Progenitor cell of endocrine pancreas (in vitro differentiated cells): ENCODE data around the gene SGCA. TPM values are rescaled to one million over a fixed set of nuclear protein-coding genes. Genes with fewer than 3 reads are reported as not detected.

Experiments used
- DNase-seq: peaks from one replicate; pipeline ENCODE4 v3.0.0; 2021; ENCODE audit warnings: low spot score; ENCODE audit not compliant: unreplicated experiment
- H3K27ac Mint-ChIP-seq: 2 replicates; pipeline ENCODE4 v1.8.0; 2021; ENCODE audit warnings: mild to moderate bottlenecking, moderate library complexity, mixed read lengths
- H3K27me3 Mint-ChIP-seq: 2 replicates; pipeline ENCODE4 v1.8.0; 2021; ENCODE audit warnings: mixed read lengths
- H3K36me3 Mint-ChIP-seq: 2 replicates; pipeline ENCODE4 v1.8.0; 2022; ENCODE audit warnings: mixed read lengths; ENCODE audit not compliant: insufficient read depth
- H3K4me1 Mint-ChIP-seq: 2 replicates; pipeline ENCODE4 v1.8.0; 2021; ENCODE audit warnings: low read depth, mixed read lengths
- H3K4me3 Mint-ChIP-seq: 2 replicates; pipeline ENCODE4 v1.8.0; 2021; ENCODE audit warnings: low read depth, mild to moderate bottlenecking, moderate library complexity, mixed read lengths
- H3K9me3 Mint-ChIP-seq: 2 replicates; pipeline ENCODE4 v1.8.0; 2021; ENCODE audit warnings: low read depth, mixed read lengths
- total RNA-seq: library from RNA; stranded (reverse); gene quantifications from 2 replicates; pipeline ENCODE4 v1.2.1, GENCODE V29; 2021
- TF ChIP-seq, protein P1 (sequence below): fragments of 200-600 bp; sonication (generic); IDR thresholded peaks from one replicate; pipeline ENCODE4 v1.5.0; 2021; ENCODE audit warnings: antibody characterized with exemption, mild to moderate bottlenecking; ENCODE audit not compliant: unreplicated experiment

The SGCA gene
- total RNA-seq, 1 donor from 2014 or later = not detected

DNA sequence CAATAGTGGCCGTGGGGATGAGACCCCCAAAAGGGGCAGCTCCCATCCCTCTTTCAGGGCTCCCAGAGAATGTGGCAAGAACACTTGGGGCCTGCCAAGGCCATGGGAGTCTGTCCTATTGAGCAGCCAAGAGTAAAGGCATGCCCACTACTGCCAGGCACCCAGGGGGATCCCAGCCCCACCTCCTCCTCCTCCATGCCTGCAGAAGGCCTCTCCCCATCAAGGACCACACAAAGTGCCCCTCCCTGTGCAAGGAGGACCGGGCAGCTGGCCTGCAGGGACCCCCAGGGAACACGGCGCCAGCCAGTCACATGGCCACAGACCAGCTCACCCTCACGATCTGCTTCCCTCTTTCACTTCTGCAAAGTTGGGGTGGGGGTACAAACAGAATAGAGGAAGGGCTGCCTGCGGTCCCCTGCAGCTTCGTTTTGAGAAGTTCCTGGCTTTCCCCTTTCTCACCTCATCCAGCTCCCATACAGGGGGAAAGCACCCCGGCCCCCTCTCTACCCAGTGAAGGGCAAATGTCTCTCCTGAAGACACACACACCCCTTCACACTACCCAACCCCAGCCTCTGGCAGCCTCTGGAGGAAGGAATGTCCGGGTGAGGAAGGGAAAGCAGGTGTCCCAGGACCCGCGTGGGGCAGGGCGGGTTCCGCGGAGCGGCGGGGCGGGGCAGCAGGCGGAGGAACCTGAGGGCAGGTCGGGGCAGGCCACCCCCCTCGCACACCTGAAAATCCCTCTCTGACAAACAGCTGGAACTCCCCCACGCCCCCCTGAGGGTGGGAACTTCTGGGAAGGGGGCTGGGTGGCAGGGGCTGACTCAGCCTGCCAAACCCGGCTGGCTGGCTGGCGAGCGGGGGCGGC, 17.3 kb upstream of the SGCA start:
- Mint-ChIP-seq H3K4me1 (peaks cover 17% of the 10 kb centered on the region), H3K27ac (no peak overlapping the region), H3K27me3 (no peaks in the 10 kb centered on the region), H3K4me3 (peak overlapping the region; percentile 66), H3K9me3 (no peaks in the 10 kb centered on the region), H3K36me3 (peaks cover 3% of the 10 kb centered on the region)
- TF ChIP-seq, protein P1, sequence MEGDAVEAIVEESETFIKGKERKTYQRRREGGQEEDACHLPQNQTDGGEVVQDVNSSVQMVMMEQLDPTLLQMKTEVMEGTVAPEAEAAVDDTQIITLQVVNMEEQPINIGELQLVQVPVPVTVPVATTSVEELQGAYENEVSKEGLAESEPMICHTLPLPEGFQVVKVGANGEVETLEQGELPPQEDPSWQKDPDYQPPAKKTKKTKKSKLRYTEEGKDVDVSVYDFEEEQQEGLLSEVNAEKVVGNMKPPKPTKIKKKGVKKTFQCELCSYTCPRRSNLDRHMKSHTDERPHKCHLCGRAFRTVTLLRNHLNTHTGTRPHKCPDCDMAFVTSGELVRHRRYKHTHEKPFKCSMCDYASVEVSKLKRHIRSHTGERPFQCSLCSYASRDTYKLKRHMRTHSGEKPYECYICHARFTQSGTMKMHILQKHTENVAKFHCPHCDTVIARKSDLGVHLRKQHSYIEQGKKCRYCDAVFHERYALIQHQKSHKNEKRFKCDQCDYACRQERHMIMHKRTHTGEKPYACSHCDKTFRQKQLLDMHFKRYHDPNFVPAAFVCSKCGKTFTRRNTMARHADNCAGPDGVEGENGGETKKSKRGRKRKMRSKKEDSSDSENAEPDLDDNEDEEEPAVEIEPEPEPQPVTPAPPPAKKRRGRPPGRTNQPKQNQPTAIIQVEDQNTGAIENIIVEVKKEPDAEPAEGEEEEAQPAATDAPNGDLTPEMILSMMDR = peak; percentile 20
- no peak for DNase-seq

DNA sequence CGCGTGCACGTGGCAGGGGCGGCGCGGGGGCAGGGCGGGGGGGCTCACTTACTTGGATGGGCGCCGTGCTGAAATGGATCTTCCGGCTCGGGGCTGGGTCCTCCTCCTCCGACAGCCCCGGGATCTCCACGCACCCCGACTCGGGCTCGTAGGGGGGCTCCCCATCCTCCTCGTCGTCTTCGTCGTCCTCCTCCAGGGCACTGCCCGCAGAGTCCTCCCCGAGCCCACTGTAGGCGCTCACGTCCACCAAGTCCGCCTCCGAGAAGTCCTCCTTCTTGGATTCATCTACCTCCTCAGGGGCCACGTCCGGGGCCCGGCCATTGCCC, 16.8 kb upstream of the SGCA start:
- Mint-ChIP-seq H3K9me3 (no peaks in the 10 kb centered on the region), H3K4me1 (peaks cover 17% of the 10 kb centered on the region), H3K27me3 (no peaks in the 10 kb centered on the region), H3K27ac (no peak overlapping the region), H3K4me3 (peak overlapping the region; percentile 73), H3K36me3 (peaks cover 3% of the 10 kb centered on the region)
- TF ChIP-seq, protein P1 = no peak
- DNase-seq = no peak

DNA sequence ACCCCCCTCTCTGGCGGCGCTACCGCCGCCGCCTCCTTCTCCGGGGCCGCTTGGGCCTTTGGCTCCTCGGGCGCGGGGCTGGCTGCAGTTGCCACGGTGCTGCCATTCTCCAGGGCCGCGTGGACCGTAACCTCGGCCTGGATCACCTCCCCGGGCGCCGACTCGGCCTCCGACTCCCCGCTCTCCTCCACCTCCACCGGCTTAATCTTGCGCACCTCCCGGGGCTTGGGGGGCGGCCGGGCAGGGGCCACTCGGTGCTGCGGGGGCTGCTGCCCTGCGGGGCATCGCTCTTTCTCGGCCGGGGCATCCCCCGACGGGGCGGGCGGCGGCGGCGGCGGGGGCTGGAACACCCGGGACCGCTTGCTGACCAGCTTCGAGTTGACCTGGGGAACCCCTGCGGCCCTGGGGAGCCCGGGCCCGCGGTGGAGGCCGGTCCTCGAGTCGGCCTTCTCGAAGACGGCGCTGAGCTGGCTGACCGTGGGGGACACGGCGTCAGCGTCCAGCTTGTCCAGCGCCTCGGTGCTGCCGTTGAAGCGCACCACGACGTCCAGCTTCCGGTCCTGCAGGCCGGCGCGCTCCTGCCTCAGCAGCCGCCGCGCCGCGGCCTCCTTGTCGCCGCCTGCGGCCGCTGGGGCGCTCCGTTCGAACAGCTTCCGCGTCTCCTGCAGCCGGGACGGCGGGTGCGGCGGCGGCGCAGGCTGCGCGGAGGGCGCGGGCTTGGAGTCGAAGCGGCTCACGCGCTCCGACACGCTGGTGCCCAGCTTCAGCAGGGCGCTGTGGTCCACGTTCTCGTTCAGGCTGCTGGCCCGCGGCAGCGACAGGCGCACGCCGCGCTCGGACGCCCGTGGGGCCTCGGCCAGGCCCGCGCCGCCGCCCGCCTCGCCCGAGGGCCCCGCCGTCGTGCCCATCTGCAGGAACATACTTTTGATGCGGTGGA, 16.1 kb upstream of the SGCA start:
- Mint-ChIP-seq H3K4me1 (peaks cover 17% of the 10 kb centered on the region), H3K27ac (no peak overlapping the region), H3K36me3 (no peaks in the 10 kb centered on the region), H3K9me3 (no peaks in the 10 kb centered on the region), H3K4me3 (peak overlapping the region; percentile 73), H3K27me3 (no peaks in the 10 kb centered on the region)
- TF ChIP-seq, protein P1 = no peak
- DNase-seq = peak; percentile 52

DNA sequence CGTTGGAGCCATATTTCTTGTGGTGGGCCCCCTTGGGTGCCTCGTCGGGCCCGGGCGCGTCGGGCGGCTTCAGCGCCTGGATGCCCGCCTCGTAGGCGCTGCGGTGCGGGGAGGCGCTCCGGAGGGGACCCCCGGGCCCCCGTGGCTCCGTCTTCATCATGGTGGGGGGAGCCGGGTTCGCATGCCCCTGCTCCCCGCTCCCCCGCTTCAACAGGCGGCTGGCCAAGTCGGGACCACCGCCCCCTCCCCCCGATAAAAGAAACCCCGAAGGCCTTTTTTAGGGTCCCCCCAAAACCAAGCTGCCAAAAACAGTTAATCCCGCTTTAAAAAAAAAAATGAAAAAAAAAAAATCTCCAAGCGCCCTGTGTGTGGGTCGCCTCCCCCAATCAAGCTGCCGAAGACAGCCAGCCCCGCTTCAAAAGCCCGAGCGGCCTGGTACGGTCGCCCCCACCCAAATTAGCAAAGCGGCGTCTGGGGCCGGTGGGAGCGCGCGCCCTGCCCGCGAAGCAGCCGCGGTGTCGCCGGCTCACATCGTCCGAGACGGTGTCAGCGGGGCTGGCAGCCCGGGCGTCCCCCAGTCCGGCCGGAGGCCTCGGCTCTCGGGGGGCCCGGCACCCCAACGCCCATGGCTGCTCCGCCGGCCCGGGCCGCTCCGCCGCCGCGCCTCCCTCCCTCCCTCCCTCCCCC, 15.3 kb upstream of the SGCA start, which contains the start of gene PPP1R9B:
PPP1R9B (minus strand) TSS at position 324 of the 687 bp plus-strand sequence; CDS start at position 160, 164 bp downstream.
- Mint-ChIP-seq H3K27me3 (no peaks in the 10 kb centered on the region), H3K9me3 (no peaks in the 10 kb centered on the region), H3K4me3 (peak within 1 kb of the TSS; percentile 75), H3K27ac (peak within 1 kb of the TSS; percentile 33), H3K36me3 (no peaks in the 10 kb centered on the region), H3K4me1 (peaks cover 17% of the 10 kb centered on the region)
- no peak for DNase-seq
- TF ChIP-seq, protein P1 = no peak
